NK-92 (cell line): ENCODE results near the gene GPX7.

Source experiments
- DNase-seq: peaks from one replicate; lab custom pipeline; 2025; ENCODE audit not compliant: unreplicated experiment; lab: John Stamatoyannopoulos, UW

Gene GPX7

GRCh38 chr1:52628614-52629324, 26.6 kb downstream of the GPX7 start:
- no peak for DNase-seq

DNA sequence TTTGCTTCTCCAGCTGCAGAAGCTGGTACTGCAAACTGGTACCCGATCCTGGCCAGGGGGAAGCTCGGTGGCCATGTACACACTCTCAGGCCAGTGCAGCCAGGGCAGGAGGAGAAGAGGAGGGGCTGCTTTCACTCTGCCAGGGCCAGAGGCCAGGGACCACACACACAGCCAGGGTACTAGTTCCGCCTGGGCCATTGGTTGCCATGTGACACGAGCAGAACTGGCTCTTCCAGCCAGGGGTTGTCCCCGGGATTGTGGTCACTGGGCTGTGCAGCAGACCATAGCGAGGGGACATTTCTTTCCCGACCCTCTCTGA, 27.1 kb downstream of the GPX7 start:
- DNase-seq, result no peak

DNA sequence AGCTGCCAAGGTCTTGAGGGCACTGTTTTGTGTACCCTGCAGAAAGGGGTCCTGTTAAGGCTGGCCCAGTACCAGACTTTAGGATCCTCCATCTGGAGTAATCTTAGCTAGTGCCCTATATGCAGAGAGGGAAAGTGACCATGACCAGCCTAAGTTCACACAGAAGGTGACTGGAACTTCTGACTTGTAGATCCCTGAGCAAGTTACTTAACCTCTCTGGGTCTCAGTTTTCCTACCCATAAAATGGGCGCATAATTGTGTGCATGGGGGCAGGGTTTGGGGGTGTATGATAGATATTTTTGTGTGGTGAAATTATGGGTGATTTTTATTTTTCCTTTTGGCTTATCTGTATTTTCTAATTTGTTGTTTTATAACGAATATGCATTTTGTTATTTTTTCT, 27.5 kb downstream of the GPX7 start:
- DNase-seq, result no peak

DNA sequence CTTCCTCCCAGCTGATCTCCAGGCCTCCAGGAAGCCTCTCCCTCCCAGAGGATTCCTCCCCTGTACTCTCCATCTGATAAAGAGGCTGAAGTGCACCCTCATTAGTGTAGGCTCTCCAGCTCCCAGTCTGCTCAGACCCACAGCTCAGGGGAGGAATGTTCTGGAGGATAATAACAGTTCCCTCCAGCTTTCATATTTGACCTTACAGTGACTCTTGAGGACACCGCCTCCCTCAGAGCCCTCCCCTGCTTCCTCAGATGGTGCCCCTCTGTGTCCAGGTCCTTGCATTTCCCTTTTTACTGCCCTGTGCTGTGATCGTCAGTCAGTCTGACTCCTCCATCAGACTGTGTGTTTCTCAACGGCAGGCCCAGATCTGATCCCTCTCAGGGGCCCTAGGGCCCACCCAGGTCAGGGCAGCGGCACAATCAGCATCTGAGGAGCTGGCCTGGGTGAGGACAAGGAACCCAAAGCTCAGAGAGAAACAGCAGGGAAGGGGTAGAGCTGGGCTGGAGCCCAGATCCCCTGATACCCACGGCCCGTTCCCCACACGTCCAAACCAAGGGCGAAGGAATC, 29.7 kb downstream of the GPX7 start:
- no peak for DNase-seq

GRCh38 chr1:52632732-52633290, 30.6 kb downstream of the GPX7 start, which contains the start of gene SHISAL2A:
Gene SHISAL2A (plus strand): TSS chr1:52633168. CDS start chr1:52633494, 326 bp downstream.
- DNase-seq, result no peak

DNA sequence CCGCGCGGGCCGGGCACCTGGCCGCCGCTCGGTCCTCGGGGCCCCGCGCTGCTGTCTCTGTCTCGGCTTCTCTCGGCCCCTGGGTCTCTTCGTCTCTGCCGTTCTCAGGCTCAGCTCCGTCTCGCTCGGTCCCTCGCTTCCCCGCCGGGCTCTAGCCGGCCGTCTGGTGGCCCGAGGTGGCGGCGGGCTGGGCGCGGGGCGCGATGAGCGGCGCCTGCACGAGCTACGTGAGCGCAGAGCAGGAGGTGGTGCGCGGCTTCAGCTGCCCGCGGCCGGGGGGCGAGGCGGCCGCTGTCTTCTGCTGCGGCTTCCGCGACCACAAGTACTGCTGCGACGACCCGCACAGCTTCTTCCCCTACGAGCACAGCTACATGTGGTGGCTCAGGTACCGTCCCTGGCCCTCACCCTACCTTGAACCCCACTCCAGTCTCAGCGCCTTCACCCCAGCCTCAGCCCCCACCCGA, 31.2 kb downstream of the GPX7 start:
- DNase-seq, result no peak

DNA sequence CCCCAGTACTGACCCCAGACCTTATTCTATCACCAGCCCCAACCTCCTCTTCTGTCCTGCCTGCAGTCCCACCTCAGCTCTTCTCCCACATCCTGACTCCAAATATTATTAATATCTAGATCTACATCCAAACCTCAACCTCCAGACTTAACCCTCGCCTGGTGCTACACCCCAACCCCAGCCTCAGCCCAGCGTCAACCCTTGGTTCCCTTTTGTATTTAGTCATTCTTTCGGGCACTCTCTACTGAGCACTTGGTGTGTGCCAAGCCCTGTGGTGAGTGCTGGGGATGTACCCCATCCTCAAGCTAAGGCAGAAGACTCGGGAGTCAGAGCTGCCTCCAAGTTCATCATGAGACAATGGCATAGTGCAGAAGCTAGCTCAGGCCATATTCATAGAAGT, 31.9 kb downstream of the GPX7 start:
- DNase-seq, result no peak

- DNase-seq, result no peak
Measured at GRCh38 chr1:52635321-52636089, 33.3 kb downstream of the GPX7 start.

DNA sequence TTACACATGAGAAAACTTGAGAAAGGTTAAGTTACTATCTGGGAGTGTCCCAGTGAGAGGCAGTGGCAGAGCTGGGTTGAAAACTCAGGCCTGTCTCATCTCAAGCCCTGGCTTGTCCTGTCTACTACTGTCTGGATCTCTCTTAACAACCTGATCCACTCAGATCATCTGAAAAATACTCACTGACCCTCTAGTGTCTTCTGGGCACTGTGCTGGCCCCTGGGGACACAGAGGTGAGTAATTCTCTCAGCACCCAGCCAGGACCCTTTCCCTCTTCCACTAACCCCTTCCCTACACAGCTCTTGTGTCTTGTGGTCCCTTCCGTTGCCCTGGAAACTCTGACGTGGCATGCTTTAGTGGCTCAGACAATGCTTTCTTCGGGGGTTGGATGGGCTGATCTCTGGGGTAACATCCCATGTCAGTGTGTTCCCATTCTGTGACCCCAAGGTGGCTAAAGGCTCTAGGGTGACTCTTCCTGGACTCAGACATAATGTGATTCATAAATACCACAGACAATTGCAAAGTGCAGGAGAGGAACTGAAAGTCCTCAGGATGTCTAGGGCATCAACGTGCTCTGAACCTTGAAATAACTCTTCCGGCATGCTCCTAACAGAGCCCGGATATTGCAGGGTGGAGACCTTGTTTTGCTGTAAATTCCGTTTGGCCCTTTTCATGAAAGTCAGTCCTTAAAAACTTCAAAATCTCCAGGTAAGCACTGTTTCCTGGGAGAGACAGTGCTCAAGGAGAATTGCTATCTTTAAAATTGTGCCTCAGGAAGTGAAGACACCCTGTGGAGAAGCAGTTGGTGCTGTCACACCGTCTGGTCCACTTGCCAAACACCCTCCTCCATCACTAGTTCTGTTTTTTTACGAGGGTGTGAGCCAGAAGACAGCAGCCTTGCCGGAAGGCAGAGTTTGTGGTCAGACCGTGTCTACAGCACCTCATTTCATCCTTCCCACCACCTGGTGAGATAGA, 34.8 kb downstream of the GPX7 start:
- no peak for DNase-seq

DNA sequence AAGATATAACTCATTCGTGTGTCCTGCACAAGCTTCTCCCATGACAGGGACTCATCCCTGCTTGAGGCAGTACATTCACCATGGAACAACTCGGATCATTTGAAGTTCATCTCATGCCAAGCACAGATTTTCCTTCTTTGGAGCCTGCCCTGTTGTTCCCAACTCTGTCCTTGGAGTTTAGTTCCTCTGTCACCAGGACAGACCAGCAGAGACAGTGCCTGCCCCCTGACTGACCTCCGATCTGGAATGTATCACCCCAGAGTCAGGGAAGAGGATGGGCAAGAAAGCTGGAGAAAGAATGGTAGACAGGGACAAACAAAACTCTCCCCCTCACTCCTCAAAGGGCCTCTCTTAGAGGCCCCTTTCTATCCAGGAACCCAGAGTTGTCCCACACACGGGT, 35.8 kb downstream of the GPX7 start:
- no peak for DNase-seq

GRCh38 chr1:52640697-52641096, 38.5 kb downstream of the GPX7 start:
- no peak for DNase-seq

GRCh38 chr1:52641307-52641706, 39.1 kb downstream of the GPX7 start:
- no peak for DNase-seq

- no peak for DNase-seq
Measured at GRCh38 chr1:52645261-52645660, 43.1 kb downstream of the GPX7 start.

DNA sequence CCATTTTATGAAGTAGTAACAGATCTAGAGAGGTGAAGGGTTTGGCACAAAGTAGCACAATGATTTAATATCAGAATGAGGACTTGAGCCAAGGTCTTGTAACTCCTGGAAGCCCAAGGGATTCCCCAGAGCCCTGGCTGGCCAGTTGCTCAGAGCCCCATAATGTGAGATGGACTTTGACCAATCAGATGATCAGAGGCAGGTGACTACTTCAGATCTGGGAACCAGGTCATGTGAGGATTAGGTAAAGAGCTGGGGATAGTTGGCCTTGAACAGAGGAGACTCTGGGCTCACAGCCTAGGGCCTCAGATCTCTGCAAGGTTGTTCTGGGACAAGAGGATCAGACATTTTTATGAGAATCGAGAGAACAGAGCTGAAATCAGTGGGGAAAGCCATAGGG, 49.7 kb downstream of the GPX7 start:
- no peak for DNase-seq

GRCh38 chr1:52653207-52653849, 51.2 kb downstream of the GPX7 start:
- DNase-seq, result no peak

- no peak for DNase-seq
Measured at GRCh38 chr1:52654063-52654462, 51.9 kb downstream of the GPX7 start.

GRCh38 chr1:52657702-52658101, 55.5 kb downstream of the GPX7 start:
- DNase-seq, result no peak
